Measurements from ENCODE around the gene TPX2. TPM values are rescaled to one million over a fixed set of nuclear protein-coding genes. Genes with fewer than 3 reads are reported as not detected.

The TPX2 gene
- total and polyA plus RNA-seq, 10 of the 15 experiments (the other 5 are each of a cell fraction or from before 2014, with no cell fraction given) = 29.7 to 144 (median 89.0) TPM

GRCh38 chr20:31758521-31758920 is 19.4 kb downstream of the TPX2 start:
- ChIA-PET POLR2A (no interaction called here), RAD21 (ENCODE audit: unreplicated experiment) (no interaction called here), SMC1A (ENCODE audit: uncharacterized antibody, unreplicated experiment) (no interaction called here)

More at GRCh38 chr20:31758521-31758920, 19.4 kb downstream of the TPX2 start:
- Histone ChIP-seq H3K4me1 (ENCODE audit: control insufficient read depth, insufficient read depth, low read length) (no peaks in the 10 kb centered on the region), H4K20me1 (ENCODE audit: control insufficient read depth, insufficient read depth) (no peaks in the 10 kb centered on the region), H3K9ac (ENCODE audit: control insufficient read depth, insufficient read depth, low read length) (no peak overlapping the region), H2AFZ (ENCODE audit: control insufficient read depth, low read depth, low read length) (no peak overlapping the region), H3K27me3 (replicated peaks in 1 of 2; ENCODE audit: control insufficient read depth in 2 of 2, insufficient read depth in 2 of 2, low read length in 1 of 2) (no peaks in the 10 kb centered on the region), H3K9me3 (replicated peaks; ENCODE audit: control insufficient read depth, insufficient read depth, low read length) (no peaks in the 10 kb centered on the region), H3K79me2 (ENCODE audit: control insufficient read depth, insufficient read depth, low read length) (peaks cover 15% of the 10 kb centered on the region), H3K4me3 (no peak overlapping the region), H3K36me3 (ENCODE audit: control insufficient read depth in 2 of 2, insufficient read depth in 2 of 2, low read length in 1 of 2) (peaks cover 5 to 29% of the 10 kb centered on the region in 2 experiments; a peak in 3 of 4 replicates), H3K27ac (ENCODE audit: control insufficient read depth, insufficient read depth) (no peak overlapping the region), H3K4me2 (ENCODE audit: control insufficient read depth, insufficient read depth) (no peak overlapping the region)
- WGBS (ENCODE audit: insufficient coverage, insufficient replicate concordance, low lambda C conversion rate, missing lambda C conversion rate) = 98% methylated on average over 4 of the region's 4 CpGs
- intact Hi-C loops (cut with micrococcal nuclease; ENCODE audit: unreplicated experiment) = no loop called here
- in situ Hi-C loops (cut with MboI) = no loop called here
- BruUV-seq (replicated peaks) = no TSS peak
- FAIRE-seq = no peak
- CTCF ChIA-PET = interaction anchor here (1.0 kb wide), 1 partner anchor 35 kb away, joined by 3 read pairs; no protein-coding TSS in a partner anchor
- TF ChIP-seq E2F4 (IDR thresholded peaks at IDR 0.05; ENCODE audit: low read depth, low read length) (no peak), RBBP5 (conservative IDR thresholded peaks at IDR 0.05) (no peak), BRCA1 (IDR thresholded peaks at IDR 0.05; ENCODE audit: low read depth, low read length) (no peak), NR2C1 (IDR thresholded peaks at IDR 0.05) (no peak), NR2C2 (IDR thresholded peaks at IDR 0.05; ENCODE audit: borderline replicate concordance, control insufficient read depth, insufficient read length, low read depth) (no peak), KDM1A (IDR thresholded peaks at IDR 0.05; ENCODE audit: borderline replicate concordance) (no peak), ZNF687 (IDR thresholded peaks at IDR 0.05) (no peak), ZZZ3 (IDR thresholded peaks at IDR 0.05; ENCODE audit: control insufficient read depth, insufficient read length, low read depth) (no peak), TCF3 (IDR thresholded peaks at IDR 0.05; ENCODE audit: borderline replicate concordance, insufficient read depth, low read depth, low read length) (no peak), USF2 (IDR thresholded peaks at IDR 0.05; ENCODE audit: borderline replicate concordance, low read depth, low read length) (no peak), WRNIP1 (IDR thresholded peaks at IDR 0.05; ENCODE audit: borderline replicate concordance, low read depth, low read length) (no peak), DPF2 (IDR thresholded peaks at IDR 0.05) (no peak), ATF7 (IDR thresholded peaks at IDR 0.05; ENCODE audit: low read depth) (no peak), BCL11A (IDR thresholded peaks at IDR 0.05; ENCODE audit: low read depth, low read length) (no peak), SIX5 (IDR thresholded peaks at IDR 0.05; ENCODE audit: low read depth, low read length, severe bottlenecking) (no peak), PAX5 (IDR thresholded peaks at IDR 0.05; ENCODE audit: borderline replicate concordance, low read depth, low read length) (no peak), SUZ12 (IDR thresholded peaks at IDR 0.05; ENCODE audit: unreplicated experiment) (no peak), JUND (IDR thresholded peaks at IDR 0.05; ENCODE audit: low read depth, low read length) (no peak), SMAD5 (IDR thresholded peaks at IDR 0.05; ENCODE audit: low read depth) (no peak), PAX8 (IDR thresholded peaks at IDR 0.05) (no peak)
- ATAC-seq = no peak
- no peak for DNase-seq (ENCODE audit: low read depth, low spot score)
